ENCODE measurements around the gene MUC22. TPM values are rescaled to one million over a fixed set of nuclear protein-coding genes. Genes with fewer than 3 reads are reported as not detected.
"Not testable (repeated sequence)": the region's sequence is repeated elsewhere in the genome, so short reads cannot be mapped to it uniquely, and the experiment has no call there.

Gene MUC22
- total and polyA plus RNA-seq, 3 donors from 2014 or later: 0.21 to 0.87 (median 0.31) TPM

- intact Hi-C loops (cut with DNase I; ENCODE audit: low total_unique reads): no loop called here
Observed at GRCh38 chr6:31060145-31060544, 49.9 kb downstream of the MUC22 start.

GRCh38 chr6:31063906-31064435 lies 53.7 kb downstream of the MUC22 start:
- Histone ChIP-seq H3K4me1 (no peaks in the 10 kb centered on the region), H3K4me3 (no peak overlapping the region), H3K9me3 (no peaks in the 10 kb centered on the region), H3K27ac (no peak overlapping the region), H3K27me3 (no peaks in the 10 kb centered on the region), H3K36me3 (ENCODE audit: low read depth, missing control alignments) (no peaks in the 10 kb centered on the region)
- no peak for TF ChIP-seq CTCF (IDR thresholded peaks at IDR 0.05)
- no peak for TF ChIP-seq POLR2A (IDR thresholded peaks at IDR 0.05)
- 80 to 88% methylated on average over 7 of the region's 7 CpGs for WGBS, 2 donors
- intact Hi-C loops (cut with DNase I; ENCODE audit: low total_unique reads): no loop called here
- no peak for DNase-seq

More at GRCh38 chr6:31060145-31060544, 49.9 kb downstream of the MUC22 start:
- H3K27ac ChIP-seq: no peak overlapping the region
- no peaks in the 10 kb centered on the region for H3K27me3 ChIP-seq
- H3K4me1 ChIP-seq: peaks cover 4% of the 10 kb centered on the region
- TF ChIP-seq POLR2A (IDR thresholded peaks at IDR 0.05) (no peak), CTCF (IDR thresholded peaks at IDR 0.05) (no peak)
- no peak overlapping the region for H3K4me3 ChIP-seq
- no peaks in the 10 kb centered on the region for H3K9me3 ChIP-seq
- no peaks in the 10 kb centered on the region for H3K36me3 ChIP-seq (ENCODE audit: low read depth, missing control alignments)
- 97% methylated on average over 6 to 8 of the region's 8 CpGs for whole genome bisulfite sequencing, 2 donors
- DNase-seq: no peak

GRCh38 chr6:31065556-31065955 lies 55.3 kb downstream of the MUC22 start:
- H3K36me3 ChIP-seq (ENCODE audit: low read depth, missing control alignments): no peaks in the 10 kb centered on the region
- TF ChIP-seq POLR2A (IDR thresholded peaks at IDR 0.05) (no peak), CTCF (IDR thresholded peaks at IDR 0.05) (no peak)
- WGBS, 2 donors: 67 to 70% methylated on average over 2 of the region's 2 CpGs
- no peak for DNase-seq
- no peaks in the 10 kb centered on the region for H3K9me3 ChIP-seq
- H3K27ac ChIP-seq: no peak overlapping the region
- no peaks in the 10 kb centered on the region for H3K4me1 ChIP-seq
- no peak overlapping the region for H3K4me3 ChIP-seq
- no peaks in the 10 kb centered on the region for H3K27me3 ChIP-seq
- intact Hi-C loops (cut with DNase I; ENCODE audit: low total_unique reads): loop anchor here (5.0 kb wide), 1 partner anchor 148 kb away; no protein-coding TSS in a partner anchor

GRCh38 chr6:31067028-31067427 lies 56.8 kb downstream of the MUC22 start:
- not testable (repeated sequence) for DNase-seq; H3K9me3 ChIP-seq; H3K27ac ChIP-seq; H3K27me3 ChIP-seq; H3K36me3 ChIP-seq (ENCODE audit: low read depth, missing control alignments); H3K4me1 ChIP-seq
- 58 to 95% methylated on average over 15 to 25 of the region's 32 CpGs for WGBS, 2 donors
- peak overlapping the region in 1 of 2 donors; percentile 17 for H3K4me3 ChIP-seq
- intact Hi-C loops (cut with DNase I; ENCODE audit: low total_unique reads): loop anchor here (5.0 kb wide), 1 partner anchor 150 kb away; no protein-coding TSS in a partner anchor

- not testable (repeated sequence) for DNase-seq; H3K4me1 ChIP-seq; H3K36me3 ChIP-seq (ENCODE audit: low read depth, missing control alignments); H3K27ac ChIP-seq; H3K9me3 ChIP-seq; H3K27me3 ChIP-seq
- intact Hi-C loops (cut with DNase I; ENCODE audit: low total_unique reads): loop anchor here (5.0 kb wide), 1 partner anchor 151 kb away; no protein-coding TSS in a partner anchor
- WGBS, 2 donors: 69 to 74% methylated on average over 4 to 7 of the region's 11 CpGs
- peak overlapping the region in 1 of 2 donors; percentile 17 for H3K4me3 ChIP-seq
Observed at GRCh38 chr6:31067891-31068668, 57.8 kb downstream of the MUC22 start.
